ENCODE data around the gene SLC7A10.

DNA sequence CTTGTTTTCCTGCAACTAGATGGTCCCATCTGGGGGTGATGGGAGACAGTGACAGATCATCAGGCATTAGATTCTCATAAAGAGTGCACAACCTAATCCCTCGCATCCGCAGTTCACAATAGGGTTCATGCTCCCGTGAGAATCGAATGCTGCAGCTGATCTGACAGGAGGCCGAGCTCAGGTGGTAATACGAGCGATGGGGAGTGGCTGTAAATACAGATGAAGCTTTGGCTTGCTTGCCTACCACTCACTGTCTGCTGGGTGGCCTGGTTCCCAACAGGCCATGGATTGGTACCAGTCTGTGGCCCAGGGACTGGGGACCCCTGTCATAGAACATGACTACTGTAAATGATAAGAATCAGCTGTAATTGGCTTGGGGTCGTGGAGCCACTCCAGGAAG lies 65.8 kb downstream of the SLC7A10 start:
- TF ChIP-seq POLR2A (IDR thresholded peaks at IDR 0.05; ENCODE audit: low read depth) = no peak
- TF ChIP-seq, protein P1, sequence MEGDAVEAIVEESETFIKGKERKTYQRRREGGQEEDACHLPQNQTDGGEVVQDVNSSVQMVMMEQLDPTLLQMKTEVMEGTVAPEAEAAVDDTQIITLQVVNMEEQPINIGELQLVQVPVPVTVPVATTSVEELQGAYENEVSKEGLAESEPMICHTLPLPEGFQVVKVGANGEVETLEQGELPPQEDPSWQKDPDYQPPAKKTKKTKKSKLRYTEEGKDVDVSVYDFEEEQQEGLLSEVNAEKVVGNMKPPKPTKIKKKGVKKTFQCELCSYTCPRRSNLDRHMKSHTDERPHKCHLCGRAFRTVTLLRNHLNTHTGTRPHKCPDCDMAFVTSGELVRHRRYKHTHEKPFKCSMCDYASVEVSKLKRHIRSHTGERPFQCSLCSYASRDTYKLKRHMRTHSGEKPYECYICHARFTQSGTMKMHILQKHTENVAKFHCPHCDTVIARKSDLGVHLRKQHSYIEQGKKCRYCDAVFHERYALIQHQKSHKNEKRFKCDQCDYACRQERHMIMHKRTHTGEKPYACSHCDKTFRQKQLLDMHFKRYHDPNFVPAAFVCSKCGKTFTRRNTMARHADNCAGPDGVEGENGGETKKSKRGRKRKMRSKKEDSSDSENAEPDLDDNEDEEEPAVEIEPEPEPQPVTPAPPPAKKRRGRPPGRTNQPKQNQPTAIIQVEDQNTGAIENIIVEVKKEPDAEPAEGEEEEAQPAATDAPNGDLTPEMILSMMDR (IDR thresholded peaks at IDR 0.05) = no peak
- TF ChIP-seq POLR2AphosphoS5 (IDR thresholded peaks at IDR 0.05) = no peak
- TF ChIP-seq EP300 (IDR thresholded peaks at IDR 0.05) = no peak

Data from esophagus muscularis mucosa (tissue), 4 donors.